Stimulated activated CD4-positive, alpha-beta T cell treated with anti-CD3 and anti-CD28 coated beads, Interleukin-1b, Interleukin-23, amount 100 ng/mL, for 48 hours (primary cell): Measurements from ENCODE around the gene CFB.

Experiments used
- DNase-seq: peaks from one replicate; pipeline ENCODE4 v3.0.0-alpha.2; 2020

Gene CFB

GRCh38 chr6:31949926-31950548, 4.1 kb downstream of the CFB start:
- DNase-seq, result no peak

- no peak for DNase-seq
Measured at GRCh38 chr6:31952140-31952805, 6.4 kb downstream of the CFB start.

- no peak for DNase-seq
Measured at GRCh38 chr6:31952890-31953289, 7.0 kb downstream of the CFB start.

- DNase-seq, result no peak
Measured at GRCh38 chr6:31954511-31954910, 8.6 kb downstream of the CFB start.

GRCh38 chr6:31956796-31957195, 10.9 kb downstream of the CFB start:
- DNase-seq, result no peak

- DNase-seq, result no peak
Measured at GRCh38 chr6:31958412-31958740, 12.5 kb downstream of the CFB start.

- DNase-seq, result peak; percentile 99
Measured at GRCh38 chr6:31958741-31959739, 13.1 kb downstream of the CFB start, which contains the start of the genes NELFE and SKIC2. Gene NELFE (minus strand): TSS chr6:31958971. CDS start chr6:31958446, 525 bp downstream. Gene SKIC2 (plus strand): TSS chr6:31959175. CDS start chr6:31959193, 18 bp downstream.

- DNase-seq, result no peak
Measured at GRCh38 chr6:31961616-31962015, 15.7 kb downstream of the CFB start.

- DNase-seq, result no peak
Measured at GRCh38 chr6:31963921-31964320, 18.0 kb downstream of the CFB start.

GRCh38 chr6:31965700-31966099, 19.8 kb downstream of the CFB start:
- no peak for DNase-seq

GRCh38 chr6:31966506-31966905, 20.6 kb downstream of the CFB start:
- no peak for DNase-seq

GRCh38 chr6:31966997-31967925, 21.4 kb downstream of the CFB start:
- DNase-seq, result no peak

- DNase-seq, result no peak
Measured at GRCh38 chr6:31967926-31968320, 22.0 kb downstream of the CFB start.

GRCh38 chr6:31968326-31968725, 22.4 kb downstream of the CFB start:
- DNase-seq, result no peak

- no peak for DNase-seq
Measured at GRCh38 chr6:31968791-31969711, 23.2 kb downstream of the CFB start.

- DNase-seq, result no peak
Measured at GRCh38 chr6:31969712-31970603, 24.1 kb downstream of the CFB start.

- no peak for DNase-seq
Measured at GRCh38 chr6:31970604-31971271, 24.8 kb downstream of the CFB start.

GRCh38 chr6:31971279-31971992, 25.5 kb downstream of the CFB start:
- DNase-seq, result no peak
